Vagina (tissue), 2 donors: ENCODE data around the gene AHNAK2. TPM values are rescaled to one million over a fixed set of nuclear protein-coding genes. Genes with fewer than 3 reads are reported as not detected.

ENCODE experiments used
- DNase-seq, 2 donors: peaks; one replicate each; pipeline ENCODE4 v3.0.0-alpha.2; 2017; ENCODE audit errors: extremely low spot score in 2 of 2
- H3K27ac ChIP-seq: fragments of 200-600 bp; sonication (generic); one replicate; pipeline ENCODE4 v1.5.1; 2019
- H3K27me3 ChIP-seq: fragments of 200-600 bp; sonication (generic); one replicate; pipeline ENCODE4 v1.5.1; 2019
- H3K36me3 ChIP-seq, 2 donors: fragments of 200-600 bp; sonication (generic); one replicate each; pipeline ENCODE4 v1.5.1; 2017 to 2019
- H3K4me1 ChIP-seq: fragments of 200-600 bp; sonication (generic); one replicate; pipeline ENCODE4 v1.5.1; 2019
- H3K4me3 ChIP-seq, 2 donors: fragments of 200-600 bp; sonication (generic); 1 replicate in 1 of 2; 2 replicates in 1 of 2; pipeline ENCODE4 v1.5.1; 2016 to 2019
- H3K9me3 ChIP-seq: fragments of 200-600 bp; sonication (generic); one replicate; pipeline ENCODE4 v1.5.1; 2019
- POLR2A ChIP-seq, 2 donors: fragments of 450-650 bp; IDR thresholded peaks; one replicate each; pipeline ENCODE4 v1.6.1; 2017; ENCODE audit warnings: antibody characterized with exemption in 2 of 2, mild to moderate bottlenecking in 2 of 2, moderate library complexity in 2 of 2
- POLR2AphosphoS5 ChIP-seq, 2 donors: sonication (generic); formaldehyde crosslinking; IDR thresholded peaks; one replicate each; pipeline ENCODE4 v1.9.0; 2017; ENCODE audit warnings: antibody characterized with exemption in 2 of 2, mild to moderate bottlenecking in 2 of 2, low read depth in 1 of 2; ENCODE audit not compliant: insufficient read depth in 1 of 2
- intact Hi-C: fragments of 100-400 bp; cut with DNase I; formaldehyde crosslinking; loops from one replicate; pipeline ENCODE4 v1.15.1; 2023
- total RNA-seq: library from RNA; depleted of rRNA; stranded (reverse); fragments of >200 nt; gene quantifications from one replicate; pipeline ENCODE4 v1.2.3, GENCODE V29; 2016
- TF ChIP-seq, protein P1 (sequence below), 3 experiments: fragments of 450-650 bp in 2 of 3; fragments of 200-600 bp in 1 of 3; sonication (generic) in 1 of 3; IDR thresholded peaks; one replicate each; pipeline ENCODE4 v1.5.1; 2017 to 2019; ENCODE audit warnings: antibody characterized with exemption in 3 of 3, mild to moderate bottlenecking in 2 of 3, moderate library complexity in 2 of 3

AHNAK2 gene
- total RNA-seq, 1 donor from 2014 or later = 180 TPM

DNA sequence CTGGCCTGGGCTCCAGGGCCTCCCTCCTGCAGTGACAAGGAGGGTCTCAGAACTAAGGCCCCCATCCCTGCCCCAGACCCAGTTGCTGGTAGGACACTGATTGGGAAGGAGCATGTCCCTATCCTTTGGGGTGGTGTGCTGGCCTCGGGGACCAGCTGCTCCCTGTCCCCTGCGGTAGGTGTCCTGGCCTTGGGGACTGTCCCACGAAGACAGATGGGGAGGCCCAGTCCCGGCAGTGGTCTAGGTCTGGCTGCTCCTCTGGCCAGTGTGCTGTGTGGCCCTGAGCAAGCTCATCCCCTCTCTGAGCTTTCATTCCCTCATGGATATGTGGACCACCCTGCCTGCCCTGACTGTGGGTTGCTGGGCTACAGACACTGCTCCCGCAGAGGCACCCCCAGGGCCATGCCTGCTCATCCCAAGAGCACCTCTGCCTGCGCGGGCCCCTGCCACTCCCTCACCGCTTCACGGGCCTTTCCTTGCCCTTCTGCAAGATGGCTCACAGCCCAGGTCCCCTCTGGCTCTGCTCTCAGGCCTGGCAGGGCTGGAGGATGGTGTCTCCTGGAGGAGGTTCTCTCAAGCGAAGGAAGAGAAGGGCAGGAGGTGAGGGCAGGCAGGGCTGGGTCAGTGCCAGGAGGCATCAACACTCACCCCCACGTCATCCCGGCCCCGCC lies 12.5 kb downstream of the AHNAK2 start:
- no peak overlapping the region for H3K4me3 ChIP-seq

DNA sequence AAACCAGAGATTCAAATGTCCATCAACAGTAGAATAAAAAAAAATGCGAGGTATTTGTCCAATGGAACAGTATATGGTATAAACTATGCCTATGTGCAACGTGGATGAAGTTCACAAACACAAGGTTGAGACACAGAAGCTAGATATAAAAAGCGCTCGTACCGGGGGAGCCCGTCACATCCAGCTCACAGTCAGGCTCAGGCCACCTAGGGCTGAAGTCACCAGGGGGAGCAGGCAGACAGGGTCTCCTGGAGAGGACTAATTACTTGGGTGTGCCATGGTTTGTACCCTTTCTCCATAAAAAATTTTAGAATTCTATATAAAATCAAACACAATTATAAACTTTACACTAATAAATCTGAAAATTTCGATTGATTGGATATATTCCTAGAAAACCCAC lies 13.6 kb downstream of the AHNAK2 start:
- DNase-seq = no peak
- H3K4me3 ChIP-seq = no peak overlapping the region
- intact Hi-C loops = no loop called here
- no peaks in the 10 kb centered on the region for H3K9me3 ChIP-seq
- H3K4me1 ChIP-seq = peaks cover 38% of the 10 kb centered on the region
- H3K36me3 ChIP-seq = no peaks in the 10 kb centered on the region
- no peak overlapping the region for H3K27ac ChIP-seq
- TF ChIP-seq POLR2A (IDR thresholded peaks at IDR 0.05) = no peak
- TF ChIP-seq POLR2AphosphoS5 (IDR thresholded peaks at IDR 0.05; ENCODE audit: insufficient read depth in 1 of 2, low read depth in 1 of 2) = no peak
- TF ChIP-seq, protein P1, sequence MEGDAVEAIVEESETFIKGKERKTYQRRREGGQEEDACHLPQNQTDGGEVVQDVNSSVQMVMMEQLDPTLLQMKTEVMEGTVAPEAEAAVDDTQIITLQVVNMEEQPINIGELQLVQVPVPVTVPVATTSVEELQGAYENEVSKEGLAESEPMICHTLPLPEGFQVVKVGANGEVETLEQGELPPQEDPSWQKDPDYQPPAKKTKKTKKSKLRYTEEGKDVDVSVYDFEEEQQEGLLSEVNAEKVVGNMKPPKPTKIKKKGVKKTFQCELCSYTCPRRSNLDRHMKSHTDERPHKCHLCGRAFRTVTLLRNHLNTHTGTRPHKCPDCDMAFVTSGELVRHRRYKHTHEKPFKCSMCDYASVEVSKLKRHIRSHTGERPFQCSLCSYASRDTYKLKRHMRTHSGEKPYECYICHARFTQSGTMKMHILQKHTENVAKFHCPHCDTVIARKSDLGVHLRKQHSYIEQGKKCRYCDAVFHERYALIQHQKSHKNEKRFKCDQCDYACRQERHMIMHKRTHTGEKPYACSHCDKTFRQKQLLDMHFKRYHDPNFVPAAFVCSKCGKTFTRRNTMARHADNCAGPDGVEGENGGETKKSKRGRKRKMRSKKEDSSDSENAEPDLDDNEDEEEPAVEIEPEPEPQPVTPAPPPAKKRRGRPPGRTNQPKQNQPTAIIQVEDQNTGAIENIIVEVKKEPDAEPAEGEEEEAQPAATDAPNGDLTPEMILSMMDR (IDR thresholded peaks at IDR 0.05) = no peak
- H3K27me3 ChIP-seq = no peaks in the 10 kb centered on the region

More for the DNA sequence above, 12.5 kb downstream of the AHNAK2 start:
- Histone ChIP-seq H3K27ac (peak overlapping the region; percentile 99), H3K9me3 (no peaks in the 10 kb centered on the region), H3K36me3 (no peaks in the 10 kb centered on the region), H3K27me3 (no peaks in the 10 kb centered on the region), H3K4me1 (peaks cover 44% of the 10 kb centered on the region)
- intact Hi-C loops = loop anchor here (5.0 kb wide), 1 partner anchor 33 kb away; no protein-coding TSS in a partner anchor
- TF ChIP-seq POLR2A (IDR thresholded peaks at IDR 0.05) (no peak), POLR2AphosphoS5 (IDR thresholded peaks at IDR 0.05; ENCODE audit: insufficient read depth in 1 of 2, low read depth in 1 of 2) (no peak)
- TF ChIP-seq, protein P1 (IDR thresholded peaks at IDR 0.05) = no peak
- DNase-seq = no peak

DNA sequence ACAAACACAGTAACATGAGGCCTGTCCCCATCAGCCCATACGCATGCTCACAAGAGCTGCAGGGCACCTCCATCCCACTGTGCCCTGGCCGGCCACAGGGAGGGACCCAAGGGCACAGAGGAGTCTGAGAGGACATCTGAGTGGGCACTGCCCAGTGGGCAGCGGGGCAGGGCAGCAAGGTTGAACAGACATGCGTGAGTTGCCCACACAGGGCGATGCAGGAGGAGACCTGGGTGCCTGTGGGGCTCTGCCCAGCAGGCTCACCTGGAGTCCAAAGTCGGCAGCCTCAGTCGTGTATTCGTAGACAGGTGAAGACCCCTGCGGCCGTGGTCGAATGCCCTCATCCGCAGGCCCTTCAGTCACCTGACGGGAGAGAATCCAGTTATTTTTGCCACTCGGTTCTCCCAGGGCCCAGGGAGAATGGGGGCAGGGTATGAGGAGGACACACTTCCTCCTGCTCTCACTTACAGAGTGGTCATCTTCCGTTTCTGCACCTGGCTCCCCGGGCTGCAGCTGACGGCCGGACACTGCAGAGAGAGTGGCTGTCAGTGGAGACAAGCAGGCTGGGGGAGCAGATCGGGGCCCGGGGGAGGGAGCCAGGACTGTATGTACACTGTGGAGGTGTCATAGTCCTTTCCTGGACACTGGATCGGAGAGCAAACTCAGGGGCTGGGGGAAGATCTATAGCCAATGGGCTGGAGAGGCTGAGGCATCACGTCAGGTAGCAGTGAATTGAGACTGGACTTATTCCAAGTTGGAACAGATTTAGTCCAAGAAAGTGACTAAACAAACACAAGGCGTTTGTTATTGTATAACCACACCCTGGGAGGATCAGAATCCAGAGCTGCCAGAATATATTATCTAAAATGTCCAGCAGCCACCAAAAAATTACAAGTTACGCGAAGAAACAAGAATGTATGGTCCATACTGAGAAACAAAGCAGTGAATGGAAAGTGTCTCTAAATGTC lies 20.7 kb downstream of the AHNAK2 start:
- intact Hi-C loops = no loop called here
- no peak overlapping the region for H3K27ac ChIP-seq
- H3K4me1 ChIP-seq = no peaks in the 10 kb centered on the region
- no peaks in the 10 kb centered on the region for H3K9me3 ChIP-seq
- no peak overlapping the region for H3K4me3 ChIP-seq
- H3K36me3 ChIP-seq = peaks cover 0 to 36% of the 10 kb centered on the region in 2 donors
- H3K27me3 ChIP-seq = no peaks in the 10 kb centered on the region
- TF ChIP-seq POLR2AphosphoS5 (IDR thresholded peaks at IDR 0.05; ENCODE audit: insufficient read depth in 1 of 2, low read depth in 1 of 2) = no peak
- TF ChIP-seq POLR2A (IDR thresholded peaks at IDR 0.05) = no peak
- TF ChIP-seq, protein P1 (IDR thresholded peaks at IDR 0.05) = no peak
- DNase-seq = no peak

DNA sequence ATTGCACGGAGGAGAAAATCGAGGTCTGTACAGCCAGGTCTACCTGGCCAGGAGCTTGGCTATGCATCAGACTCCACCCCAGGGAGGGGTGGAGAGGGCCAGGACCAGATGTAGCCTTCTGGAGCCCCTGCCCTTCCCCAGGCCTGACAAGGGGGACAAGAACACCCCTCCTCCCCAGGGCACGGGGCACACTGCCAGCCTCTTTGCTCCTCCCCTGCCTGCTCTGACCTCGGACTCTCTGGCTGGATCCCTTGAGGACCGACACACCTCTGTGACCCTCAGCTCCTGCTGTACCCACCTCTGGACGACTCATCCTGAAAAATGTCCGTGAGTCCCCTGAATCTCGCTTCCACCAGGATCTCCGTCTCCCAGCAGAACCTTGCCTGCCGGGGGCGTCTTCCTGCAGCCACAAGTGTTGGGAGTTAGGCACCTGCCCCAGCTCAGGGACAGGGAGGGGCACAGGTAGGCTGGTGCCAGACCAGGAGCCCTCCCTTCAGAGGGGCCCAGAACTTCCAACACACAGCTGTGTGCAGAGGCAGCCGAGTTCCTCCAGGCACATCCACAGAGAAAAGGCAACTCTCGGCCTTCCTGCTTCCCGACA lies 21.8 kb downstream of the AHNAK2 start:
- no peak overlapping the region for H3K4me3 ChIP-seq
- no peaks in the 10 kb centered on the region for H3K9me3 ChIP-seq
- no peak for DNase-seq
- TF ChIP-seq POLR2A (IDR thresholded peaks at IDR 0.05) = no peak
- no peak overlapping the region for H3K27ac ChIP-seq
- H3K27me3 ChIP-seq = no peaks in the 10 kb centered on the region
- intact Hi-C loops = no loop called here
- H3K36me3 ChIP-seq = peaks cover 0 to 36% of the 10 kb centered on the region in 2 donors
- H3K4me1 ChIP-seq = no peaks in the 10 kb centered on the region

DNA sequence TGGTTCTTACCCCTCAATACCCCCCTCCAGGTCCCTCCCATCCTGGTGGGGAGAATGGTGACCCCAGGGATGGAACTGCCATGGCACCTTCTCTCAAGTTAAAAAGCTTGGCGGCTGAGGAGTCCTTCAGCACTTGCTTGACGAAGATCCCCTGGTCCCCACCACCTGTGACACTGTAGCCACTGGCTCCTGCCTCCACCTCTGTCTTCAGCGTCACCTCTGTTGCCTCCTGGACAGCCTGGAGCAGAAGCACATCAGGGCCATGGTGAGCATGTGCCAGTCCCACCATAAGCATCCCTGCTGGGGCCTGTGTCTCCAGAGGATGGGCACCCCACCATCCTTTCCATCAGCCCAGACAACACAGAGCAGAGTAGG lies 22.8 kb downstream of the AHNAK2 start:
- intact Hi-C loops = no loop called here
- H3K4me3 ChIP-seq = no peak overlapping the region
- no peaks in the 10 kb centered on the region for H3K9me3 ChIP-seq
- H3K36me3 ChIP-seq = peaks cover 0 to 36% of the 10 kb centered on the region in 2 donors
- TF ChIP-seq, protein P1 (IDR thresholded peaks at IDR 0.05) = no peak
- no peak for TF ChIP-seq POLR2A (IDR thresholded peaks at IDR 0.05)
- TF ChIP-seq POLR2AphosphoS5 (IDR thresholded peaks at IDR 0.05; ENCODE audit: insufficient read depth in 1 of 2, low read depth in 1 of 2) = no peak
- H3K4me1 ChIP-seq = no peaks in the 10 kb centered on the region
- DNase-seq = no peak
- no peaks in the 10 kb centered on the region for H3K27me3 ChIP-seq
- H3K27ac ChIP-seq = no peak overlapping the region
